D721Med (cell line): Measurements from ENCODE around the gene ADCY1.

Source experiments
- DNase-seq: peaks from one replicate; pipeline ENCODE4 v3.0.0; 2011; ENCODE audit warnings: low spot score; ENCODE audit not compliant: insufficient read length
- FAIRE-seq: peaks from 2 replicates; lab custom pipeline; 2011; peaks lifted over from hg19 to GRCh38; lab: Jason Lieb, UNC
- TF ChIP-seq, protein P1 (sequence below): IDR thresholded peaks from 2 replicates; pipeline ENCODE4 v1.5.1; 2012; ENCODE audit warnings: mild to moderate bottlenecking, control low read depth; ENCODE audit not compliant: insufficient read depth; ENCODE audit errors: missing control alignments

The ADCY1 gene

DNA sequence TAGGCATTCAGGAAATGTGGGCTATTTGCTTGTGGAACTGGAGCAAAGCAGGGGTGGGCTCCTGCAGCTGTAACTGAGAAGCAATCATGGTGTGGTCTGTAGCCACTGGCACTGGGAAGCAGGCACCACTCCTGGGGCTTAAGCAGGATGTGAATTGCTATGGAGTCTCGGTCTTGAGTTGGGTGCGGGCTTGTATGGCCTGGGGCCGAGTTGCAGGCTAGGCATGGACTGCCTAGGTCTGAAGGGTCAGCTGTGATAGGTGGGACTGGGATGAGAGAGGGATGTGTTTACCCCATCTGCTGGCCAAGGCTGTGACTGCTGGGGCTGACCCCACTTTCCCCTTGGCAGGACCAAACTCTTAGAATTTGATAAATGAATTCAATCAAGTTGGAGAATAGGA lies 43.0 kb downstream of the ADCY1 start:
- FAIRE-seq, result no peak
- no peak for DNase-seq
- TF ChIP-seq, protein P1, sequence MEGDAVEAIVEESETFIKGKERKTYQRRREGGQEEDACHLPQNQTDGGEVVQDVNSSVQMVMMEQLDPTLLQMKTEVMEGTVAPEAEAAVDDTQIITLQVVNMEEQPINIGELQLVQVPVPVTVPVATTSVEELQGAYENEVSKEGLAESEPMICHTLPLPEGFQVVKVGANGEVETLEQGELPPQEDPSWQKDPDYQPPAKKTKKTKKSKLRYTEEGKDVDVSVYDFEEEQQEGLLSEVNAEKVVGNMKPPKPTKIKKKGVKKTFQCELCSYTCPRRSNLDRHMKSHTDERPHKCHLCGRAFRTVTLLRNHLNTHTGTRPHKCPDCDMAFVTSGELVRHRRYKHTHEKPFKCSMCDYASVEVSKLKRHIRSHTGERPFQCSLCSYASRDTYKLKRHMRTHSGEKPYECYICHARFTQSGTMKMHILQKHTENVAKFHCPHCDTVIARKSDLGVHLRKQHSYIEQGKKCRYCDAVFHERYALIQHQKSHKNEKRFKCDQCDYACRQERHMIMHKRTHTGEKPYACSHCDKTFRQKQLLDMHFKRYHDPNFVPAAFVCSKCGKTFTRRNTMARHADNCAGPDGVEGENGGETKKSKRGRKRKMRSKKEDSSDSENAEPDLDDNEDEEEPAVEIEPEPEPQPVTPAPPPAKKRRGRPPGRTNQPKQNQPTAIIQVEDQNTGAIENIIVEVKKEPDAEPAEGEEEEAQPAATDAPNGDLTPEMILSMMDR, result no peak

DNA sequence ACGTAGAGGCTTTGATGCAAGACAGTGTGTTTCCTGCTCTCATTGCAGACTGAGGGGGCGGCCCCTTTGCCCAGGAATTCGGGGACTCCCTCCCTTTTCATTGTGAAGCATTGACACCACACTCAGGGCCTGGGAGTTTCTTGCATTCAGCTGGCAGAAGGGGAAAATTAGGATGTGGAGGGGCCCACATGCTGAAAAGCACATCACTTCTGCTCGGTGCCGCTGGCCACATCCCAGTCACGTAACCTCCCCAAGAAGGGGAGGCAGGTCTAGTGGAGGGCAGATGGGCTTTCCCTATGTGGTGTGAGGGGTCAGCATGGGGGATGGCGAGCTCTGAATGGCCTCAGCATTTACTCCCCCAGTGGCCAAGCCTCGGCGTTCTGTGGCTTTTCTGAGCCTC lies 47.9 kb downstream of the ADCY1 start:
- no peak for FAIRE-seq
- DNase-seq, result no peak
- TF ChIP-seq, protein P1, result no peak

DNA sequence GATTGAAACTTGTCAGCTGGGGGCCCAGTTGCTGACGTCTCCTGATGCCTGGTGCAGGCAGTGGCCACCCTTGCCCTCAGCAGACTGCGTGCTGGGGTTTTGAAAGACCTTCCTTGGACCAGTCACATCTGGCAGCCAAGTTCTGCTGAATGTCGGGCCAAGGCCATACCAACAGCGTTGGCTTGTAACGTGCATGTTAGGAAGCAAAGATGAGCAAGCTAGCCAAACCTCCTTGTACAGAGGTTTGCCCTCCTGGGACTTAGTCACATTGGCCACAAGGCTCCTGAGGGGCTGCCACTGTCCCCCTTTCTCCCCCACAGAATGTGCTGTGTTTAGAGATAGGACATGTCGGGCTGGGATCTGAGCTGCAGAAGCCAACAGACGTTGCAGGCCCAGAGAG lies 49.0 kb downstream of the ADCY1 start:
- TF ChIP-seq, protein P1, result no peak
- DNase-seq, result no peak
- FAIRE-seq, result no peak

DNA sequence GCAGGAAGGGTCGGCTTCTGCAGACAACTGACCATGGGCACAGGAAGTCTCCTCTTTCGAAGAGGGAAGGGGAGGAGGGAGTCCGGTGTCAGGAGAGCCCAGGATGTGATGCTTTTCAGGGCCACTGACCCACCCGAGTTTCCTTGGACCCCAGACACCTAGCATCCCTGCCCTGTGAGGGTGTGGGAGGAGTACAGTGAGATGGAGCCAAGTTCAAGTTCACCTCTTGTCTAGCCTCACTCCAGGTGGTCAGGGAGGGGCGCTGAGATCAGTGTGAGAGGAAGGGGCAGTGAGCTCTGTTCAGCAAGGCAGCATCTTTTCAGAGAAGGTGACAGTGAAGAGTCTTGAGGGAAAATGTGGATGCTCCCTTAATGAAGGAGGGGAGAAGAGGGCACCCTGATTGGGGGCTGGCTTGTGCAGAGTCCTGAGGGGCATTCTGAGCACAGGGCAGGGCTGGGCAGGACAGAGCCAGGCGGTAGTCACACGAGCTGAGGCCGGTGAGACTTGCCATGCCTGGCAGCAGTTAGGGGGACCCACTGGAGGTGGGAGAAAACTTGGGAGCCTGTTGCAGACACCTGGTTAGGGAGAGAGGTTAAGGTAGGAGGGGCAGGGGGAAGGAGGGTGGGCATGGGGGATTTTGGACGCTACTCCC lies 49.7 kb downstream of the ADCY1 start:
- FAIRE-seq (no peak), DNase-seq (no peak)
- TF ChIP-seq, protein P1, result no peak

DNA sequence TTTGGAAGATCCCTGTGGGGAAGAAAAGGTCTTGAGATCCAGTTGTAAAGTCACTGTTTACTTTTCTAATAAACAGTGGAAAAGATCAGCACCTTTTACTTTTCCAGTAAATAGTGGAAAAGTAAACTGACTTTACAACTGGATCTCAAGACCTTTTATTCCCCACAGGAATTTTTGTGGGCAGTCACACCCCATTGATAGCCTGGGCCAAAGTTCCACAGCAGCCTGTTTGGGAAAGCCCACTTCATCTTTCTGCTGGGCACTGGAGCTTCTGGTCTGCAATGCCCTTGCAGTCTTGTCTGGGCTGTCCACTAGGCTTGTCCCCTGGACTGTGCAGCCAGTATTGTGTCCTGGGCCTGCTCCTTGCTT lies 50.2 kb downstream of the ADCY1 start:
- DNase-seq, result no peak
- no peak for FAIRE-seq
- TF ChIP-seq, protein P1, result no peak

DNA sequence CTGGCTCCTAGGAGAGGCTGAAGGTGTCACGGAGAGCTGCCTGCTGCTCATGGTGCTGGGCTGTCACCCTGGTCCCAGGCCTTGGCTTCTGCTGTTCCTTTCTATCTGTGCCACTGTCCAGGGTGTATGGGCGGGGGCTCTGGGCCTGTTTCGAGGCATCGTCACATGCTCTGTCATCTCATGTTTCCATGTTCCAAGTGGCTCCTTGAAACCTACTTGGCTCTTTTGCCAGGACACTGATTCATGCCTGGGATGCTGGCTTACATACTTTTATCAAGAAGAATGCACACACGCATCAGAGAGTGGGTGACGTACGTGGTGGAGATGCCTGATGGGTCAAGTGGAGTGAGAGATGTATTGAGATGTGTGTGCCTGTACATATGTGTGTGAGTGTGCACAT lies 50.9 kb downstream of the ADCY1 start:
- TF ChIP-seq, protein P1, result no peak
- DNase-seq (no peak), FAIRE-seq (no peak)

DNA sequence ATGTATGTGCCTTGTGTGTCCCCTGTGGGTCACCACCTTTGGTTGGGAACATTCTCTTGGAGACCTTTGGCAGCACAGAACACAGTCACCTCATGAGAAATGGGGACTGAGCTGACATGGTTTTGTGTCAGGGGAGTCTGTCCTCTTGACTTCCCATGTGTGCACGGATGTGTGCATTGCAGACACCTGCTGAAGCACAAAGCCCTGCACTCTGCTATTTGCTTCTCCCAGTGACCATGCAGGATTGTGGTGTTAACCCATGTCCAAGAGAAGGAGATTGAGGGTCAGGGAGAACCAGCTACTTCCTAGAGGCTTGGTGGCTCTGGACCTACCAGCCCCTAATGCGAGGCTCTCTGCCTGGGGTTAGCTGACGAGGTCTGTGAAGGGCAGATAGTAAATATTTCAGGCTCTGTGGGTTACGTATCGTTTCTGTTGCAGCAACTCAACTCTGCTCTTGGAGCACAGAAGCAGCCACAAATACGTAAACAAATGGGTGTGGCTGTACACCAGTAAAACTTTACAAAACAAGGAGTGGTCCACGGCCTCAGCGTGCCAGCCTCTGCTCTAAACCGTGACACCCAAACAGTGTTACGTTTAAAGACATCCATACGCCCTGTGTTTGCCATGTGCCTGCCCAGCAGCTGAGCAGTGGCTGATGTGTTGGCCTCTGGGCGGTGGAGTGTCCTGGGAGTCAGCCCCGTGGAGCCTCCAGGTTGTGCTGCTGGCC lies 51.7 kb downstream of the ADCY1 start:
- DNase-seq, result no peak
- no peak for FAIRE-seq
- TF ChIP-seq, protein P1, result no peak
